GM19351 (cell line): ENCODE measurements around the gene WWOX.
A peak's percentile ranks its signal among the peaks of the same experiment; 100 is the strongest.
"Not testable (repeated sequence)": the region's sequence is repeated elsewhere in the genome, so short reads cannot be mapped to it uniquely, and the experiment has no call there.

Source experiments
- ATAC-seq: cut with Tn5 transposase; IDR thresholded peaks from one replicate; pipeline ENCODE4 v1.9.1; 2021; ENCODE audit warnings: mild to moderate bottlenecking, moderate library complexity; ENCODE audit not compliant: unreplicated experiment

WWOX gene

DNA sequence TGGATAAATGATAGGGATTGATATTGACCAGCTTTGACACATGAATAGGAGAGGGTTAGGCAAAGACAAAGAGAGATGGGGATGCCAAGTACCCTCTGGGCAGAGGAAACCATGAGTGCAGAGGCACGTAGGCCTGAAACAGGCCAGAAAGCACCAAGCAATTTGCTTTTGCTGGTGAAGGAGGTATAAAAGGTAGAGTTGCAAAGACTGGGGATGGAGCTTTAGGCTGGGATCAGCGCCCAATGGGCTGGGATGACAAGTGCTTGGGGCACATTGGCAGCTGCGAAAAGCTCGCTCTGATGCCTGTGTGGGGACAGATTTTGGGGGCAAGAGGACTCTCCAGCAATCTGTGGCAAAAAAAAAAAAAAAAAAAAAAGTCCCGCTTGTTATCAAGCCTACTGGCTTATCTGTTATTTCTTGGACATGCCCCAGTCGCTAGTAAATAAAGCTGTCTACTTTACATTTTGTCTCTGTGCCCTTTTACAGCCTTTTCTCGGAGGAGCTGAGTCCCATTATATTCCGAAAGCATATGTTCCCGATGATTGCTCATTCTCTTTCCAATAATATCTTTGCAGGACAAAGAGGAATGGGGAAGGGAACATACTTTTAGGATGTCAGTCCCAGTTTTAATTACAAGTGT, 922.7 kb downstream of the WWOX start:
- no peak for ATAC-seq

DNA sequence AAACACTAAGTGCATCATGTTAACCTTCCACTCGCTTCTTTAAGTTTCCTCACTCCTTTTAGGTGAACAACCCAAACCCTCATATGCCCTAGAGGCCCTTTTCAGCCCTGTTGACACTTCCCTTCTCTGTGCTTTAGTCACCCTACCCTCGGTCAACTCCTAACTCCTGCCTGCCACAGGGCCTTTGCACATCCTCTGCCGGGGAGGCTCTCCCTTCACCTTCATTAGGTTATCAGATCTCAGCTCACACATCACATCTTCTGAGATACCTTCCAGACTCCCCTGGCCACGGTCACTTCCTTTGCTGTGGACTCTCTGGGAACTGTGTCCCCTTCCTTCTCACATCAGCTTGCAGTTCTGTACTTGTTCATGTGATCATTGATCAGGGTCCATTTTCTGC, 926.7 kb downstream of the WWOX start:
- ATAC-seq: no peak

DNA sequence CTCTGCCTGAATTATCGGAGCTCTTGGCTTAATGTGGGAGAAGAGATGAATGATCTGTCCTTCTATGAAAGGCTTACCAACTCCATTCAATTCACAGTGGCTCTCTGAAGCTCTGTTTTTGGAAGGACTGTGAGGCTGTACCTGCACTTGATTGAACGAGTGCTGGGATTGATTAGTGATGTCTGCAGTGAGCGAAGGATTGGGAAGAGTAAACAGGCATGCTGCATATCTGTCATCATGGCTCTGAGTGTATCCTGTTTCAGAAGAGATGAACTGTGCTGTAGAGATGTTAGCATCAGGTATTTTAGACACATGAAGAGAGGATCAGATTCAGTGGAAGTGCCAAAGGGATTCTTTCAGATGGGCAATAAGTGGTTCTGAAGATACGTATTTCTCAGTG, 937.1 kb downstream of the WWOX start:
- ATAC-seq: no peak

DNA sequence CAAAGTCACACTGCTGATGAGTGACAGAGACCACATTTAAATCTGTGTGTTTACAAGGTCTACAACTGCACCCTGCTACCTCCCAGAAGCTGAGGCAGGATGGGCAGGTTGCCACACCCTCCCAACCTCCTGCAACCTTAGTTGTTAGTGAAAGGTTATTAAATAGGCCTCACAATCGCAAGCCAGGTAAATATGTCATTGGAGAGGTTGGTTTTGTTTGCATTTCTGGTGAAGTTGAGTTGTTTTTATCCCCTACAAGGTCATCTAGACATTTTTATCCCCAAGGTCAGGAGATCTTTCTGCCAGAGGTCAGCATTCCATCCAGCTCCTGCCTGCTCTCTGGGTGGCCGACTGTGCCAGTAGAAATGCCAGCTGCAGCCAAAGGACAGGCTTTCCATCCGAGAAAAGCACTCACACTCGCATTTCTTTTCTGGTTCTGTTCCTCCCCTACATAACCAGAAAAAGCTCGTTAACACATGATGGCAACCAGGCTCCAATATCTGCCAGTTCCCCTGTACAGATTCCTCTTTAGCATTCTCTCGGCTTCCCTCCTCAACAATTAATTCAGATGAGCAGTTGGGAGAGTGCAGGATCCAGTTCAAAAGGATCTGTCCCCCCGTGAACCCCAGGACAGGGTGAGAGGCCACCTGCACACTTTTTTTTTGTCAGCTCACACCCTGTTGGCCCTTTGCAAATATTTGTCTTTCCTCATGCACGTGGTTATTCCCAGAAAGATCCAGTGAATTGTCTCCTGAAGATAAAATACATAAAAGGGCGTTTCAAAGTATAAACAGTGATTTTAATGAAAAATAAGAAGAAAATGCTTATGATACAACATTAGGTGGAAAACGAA, 938.3 kb downstream of the WWOX start:
- no peak for ATAC-seq

DNA sequence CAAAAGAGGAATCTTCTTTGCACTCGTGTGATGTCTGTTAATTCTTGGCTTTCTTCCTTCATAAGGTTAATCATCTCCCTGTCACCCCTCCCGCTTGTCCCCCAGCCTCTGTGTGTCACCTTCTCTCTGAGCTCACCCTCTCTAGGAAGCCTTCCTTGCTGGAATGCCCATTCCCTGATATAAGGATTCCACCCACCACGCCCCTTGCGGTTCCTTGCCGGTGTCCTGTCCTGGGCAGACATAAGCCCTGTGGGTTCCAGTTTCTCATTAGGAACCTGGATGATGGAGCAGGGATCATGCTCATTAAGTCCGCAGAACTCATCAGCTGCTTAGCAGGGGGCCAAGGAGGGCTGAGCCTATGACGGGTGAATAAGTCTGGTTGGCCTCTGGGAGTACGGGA, 941.8 kb downstream of the WWOX start:
- no peak for ATAC-seq

DNA sequence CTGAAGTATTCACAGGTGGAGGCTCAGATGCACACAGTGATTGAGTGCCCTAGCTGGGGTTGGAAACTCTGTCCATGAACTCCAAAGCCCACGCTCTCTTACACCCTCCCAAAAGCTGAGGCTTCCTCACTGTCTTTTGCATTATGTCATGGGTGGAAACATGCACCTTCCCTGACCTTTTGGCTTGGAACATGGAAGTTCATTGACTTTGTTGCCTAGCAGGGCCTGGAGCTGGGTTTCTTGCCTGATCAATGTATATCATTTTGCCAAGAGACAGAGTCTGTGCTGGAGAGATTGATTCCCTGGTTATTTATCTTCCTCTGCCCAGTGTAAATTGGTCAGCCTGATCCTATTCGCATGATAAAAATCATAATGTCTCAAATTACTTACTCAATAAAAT, 942.7 kb downstream of the WWOX start:
- ATAC-seq: no peak

DNA sequence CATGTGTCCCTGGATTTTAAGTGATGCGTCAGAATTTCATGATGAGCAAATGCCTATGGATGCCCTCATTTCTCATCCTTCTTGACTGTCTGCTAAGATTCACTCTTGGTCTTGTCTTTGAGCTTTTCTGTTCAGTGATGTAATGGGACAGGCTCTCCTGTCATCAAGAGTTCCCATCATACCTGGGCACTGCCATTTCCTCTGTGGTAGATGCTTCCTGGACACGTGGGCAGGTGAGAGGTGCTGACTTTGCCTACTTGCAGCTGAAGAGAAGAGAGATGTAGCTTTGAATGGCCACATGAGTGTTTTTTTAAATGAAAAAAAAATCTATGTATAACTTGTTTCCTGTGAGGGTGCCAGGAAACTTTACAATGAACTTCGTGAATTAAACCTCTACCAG, 943.4 kb downstream of the WWOX start:
- no peak for ATAC-seq

DNA sequence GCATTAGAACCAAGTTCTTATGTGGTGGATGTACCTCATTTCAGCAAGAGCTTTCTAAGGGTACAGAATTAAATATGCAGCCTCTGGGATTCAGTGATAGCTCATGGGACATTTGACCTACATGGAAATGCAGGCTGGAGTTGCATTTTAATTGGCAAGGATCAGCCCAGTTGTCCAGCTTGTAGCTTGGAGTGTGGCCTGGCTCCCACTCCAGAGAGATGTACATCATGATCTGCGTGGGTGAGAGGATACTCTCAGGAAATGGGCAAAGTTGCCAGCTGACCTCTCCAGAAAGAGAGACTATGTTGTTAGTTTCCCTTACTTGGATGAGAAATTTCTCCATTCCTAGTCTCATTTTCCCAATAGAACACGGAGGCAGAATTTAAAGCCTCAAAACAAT, 945.7 kb downstream of the WWOX start:
- ATAC-seq: no peak

DNA sequence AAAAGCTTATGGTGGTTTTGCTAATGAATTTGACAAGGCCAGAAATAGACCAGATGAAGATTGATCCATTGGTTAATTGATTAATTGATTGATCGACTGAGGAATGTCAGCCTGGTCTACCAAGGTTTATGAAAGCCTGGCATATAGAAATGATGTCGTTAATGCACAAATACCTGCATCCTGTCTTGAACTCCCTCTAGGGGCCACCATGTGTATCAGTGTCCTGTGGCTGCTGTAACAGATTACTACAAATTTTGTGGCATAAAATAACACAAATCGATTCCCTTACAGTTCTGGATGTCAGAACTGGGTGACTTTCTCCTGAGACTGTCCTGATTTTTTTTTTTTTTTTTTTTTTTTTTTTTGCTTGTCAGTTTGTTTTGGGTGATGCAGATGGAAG, 947.9 kb downstream of the WWOX start:
- peak; percentile 66 for ATAC-seq

DNA sequence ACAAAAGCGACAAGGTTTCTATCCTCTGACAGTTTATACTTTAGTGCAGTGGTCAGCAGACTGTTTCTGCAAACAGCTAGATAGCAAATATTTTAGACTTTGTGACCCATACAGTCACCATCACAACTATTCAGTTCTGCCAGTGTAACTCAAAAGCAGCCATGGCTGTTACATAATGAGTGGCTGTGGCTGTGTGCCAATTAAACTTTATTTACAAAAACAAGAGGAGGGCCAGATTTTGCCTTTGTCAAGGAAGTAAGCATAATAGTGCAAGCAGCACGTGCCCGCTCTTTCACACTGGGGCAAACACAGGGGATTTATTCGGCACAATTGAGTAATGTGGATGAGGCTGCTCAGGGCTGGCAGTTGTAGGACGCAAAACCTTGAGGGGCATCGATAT, 949.6 kb downstream of the WWOX start:
- no peak for ATAC-seq

DNA sequence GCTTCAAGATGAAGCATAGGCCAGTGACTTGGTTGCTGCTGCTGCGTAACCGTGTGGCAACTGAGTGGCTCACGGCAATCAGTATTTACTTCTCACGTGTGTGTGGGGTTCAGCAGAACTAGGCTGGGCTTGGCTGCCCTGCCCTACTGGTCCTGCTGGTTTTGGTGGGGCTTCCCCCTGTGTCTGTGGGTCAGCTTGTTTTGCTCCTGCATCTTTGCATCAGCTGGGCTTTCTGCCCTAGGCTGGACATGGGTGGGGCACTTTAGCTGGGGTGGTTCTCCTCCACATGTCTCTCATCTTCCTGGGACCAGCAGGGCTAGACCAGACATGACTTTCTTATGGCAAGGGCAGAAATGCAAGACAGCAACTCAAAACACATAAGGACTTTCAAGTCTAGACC, 950.6 kb downstream of the WWOX start:
- ATAC-seq: no peak

DNA sequence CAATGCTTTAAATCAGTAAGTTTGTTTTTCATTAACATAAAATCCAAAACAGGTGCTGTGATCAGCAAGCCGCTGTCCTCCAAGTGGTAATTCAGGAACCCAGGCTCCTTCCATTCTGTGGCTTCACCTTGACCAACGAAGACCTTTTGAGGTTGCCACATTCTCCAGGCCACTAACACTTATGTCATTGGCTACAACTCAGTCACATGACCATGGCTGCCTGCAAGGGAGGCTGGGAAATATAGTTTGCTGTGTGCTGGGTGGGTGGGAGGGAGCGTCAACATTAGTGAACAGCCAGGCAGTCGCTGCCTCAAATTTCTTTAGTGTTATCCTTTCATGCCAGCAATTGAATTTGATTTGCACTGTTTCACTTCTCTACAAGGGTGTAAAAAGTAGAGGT, 951.9 kb downstream of the WWOX start:
- ATAC-seq: no peak

DNA sequence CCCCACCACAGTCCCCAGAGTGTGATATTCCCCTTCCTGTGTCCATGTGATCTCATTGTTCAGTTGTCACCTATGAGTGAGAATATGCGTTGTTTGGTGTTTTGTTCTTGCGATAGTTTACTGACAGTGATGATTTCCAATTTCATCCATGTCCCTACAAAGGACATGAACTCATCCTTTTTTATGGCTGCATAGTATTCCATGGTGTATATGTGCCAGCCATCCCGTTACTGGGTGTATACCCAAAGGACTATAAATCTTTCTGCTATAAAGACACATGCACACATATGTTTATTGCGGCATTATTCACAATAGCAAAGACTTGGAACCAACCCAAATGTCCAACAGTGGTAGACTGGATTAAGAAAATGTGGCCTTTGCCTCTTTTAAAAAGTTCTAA, 952.7 kb downstream of the WWOX start:
- not testable (repeated sequence) for ATAC-seq

DNA sequence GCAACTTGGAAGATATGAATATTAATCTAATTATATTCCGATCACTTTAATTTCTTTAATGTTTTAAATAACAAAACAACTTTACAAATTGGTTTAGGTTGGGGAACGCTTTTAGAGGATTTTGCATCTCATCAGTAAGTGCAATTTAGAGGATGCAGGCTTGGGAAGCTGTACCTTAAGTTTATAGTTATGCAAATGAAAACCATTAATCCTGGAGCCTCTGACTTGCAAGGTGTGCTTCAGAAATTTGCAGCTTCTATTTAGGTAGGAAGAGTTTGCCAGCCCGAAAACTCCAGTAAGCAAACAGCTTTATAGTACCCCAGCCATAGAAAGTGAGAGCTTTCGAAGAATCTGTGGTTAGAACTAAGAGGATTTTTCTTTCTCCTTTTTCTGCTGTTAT, 954.1 kb downstream of the WWOX start:
- no peak for ATAC-seq

DNA sequence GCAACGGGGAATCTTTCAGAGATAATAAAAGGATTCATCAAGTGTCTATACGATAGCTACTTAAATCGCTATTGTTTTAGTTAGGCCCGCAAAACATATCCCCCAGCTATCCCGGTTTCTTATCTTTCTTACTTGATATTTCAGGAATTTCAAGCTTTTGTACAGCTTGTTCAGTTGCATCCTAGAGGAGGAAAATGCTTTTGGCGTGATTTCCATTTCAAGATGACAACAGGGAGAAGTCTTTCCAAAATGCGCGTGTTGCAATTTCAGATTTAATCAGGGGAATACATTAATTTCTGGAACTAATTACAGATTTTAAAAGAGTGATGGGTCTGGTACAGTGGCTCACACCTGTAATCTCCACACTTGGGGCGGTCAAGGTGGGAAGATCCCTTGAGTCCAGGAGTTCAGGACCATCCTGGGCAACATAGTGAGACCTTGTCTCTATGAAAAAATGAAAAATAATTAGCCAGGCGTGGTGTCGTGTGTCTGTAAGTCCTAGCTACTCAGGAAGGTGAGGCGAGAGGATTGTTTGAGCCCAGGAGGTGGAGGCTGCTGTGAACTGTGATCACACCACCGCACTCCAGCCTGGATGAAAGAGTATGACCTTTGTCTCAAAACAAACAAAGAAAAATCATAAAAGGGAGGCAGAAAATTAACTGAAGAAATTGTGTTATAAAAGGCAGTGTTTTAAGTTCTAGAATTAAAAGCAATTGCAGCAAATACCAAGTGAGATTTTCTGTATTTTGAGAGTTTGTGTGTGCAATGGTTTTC, 954.9 kb downstream of the WWOX start:
- ATAC-seq: no peak

DNA sequence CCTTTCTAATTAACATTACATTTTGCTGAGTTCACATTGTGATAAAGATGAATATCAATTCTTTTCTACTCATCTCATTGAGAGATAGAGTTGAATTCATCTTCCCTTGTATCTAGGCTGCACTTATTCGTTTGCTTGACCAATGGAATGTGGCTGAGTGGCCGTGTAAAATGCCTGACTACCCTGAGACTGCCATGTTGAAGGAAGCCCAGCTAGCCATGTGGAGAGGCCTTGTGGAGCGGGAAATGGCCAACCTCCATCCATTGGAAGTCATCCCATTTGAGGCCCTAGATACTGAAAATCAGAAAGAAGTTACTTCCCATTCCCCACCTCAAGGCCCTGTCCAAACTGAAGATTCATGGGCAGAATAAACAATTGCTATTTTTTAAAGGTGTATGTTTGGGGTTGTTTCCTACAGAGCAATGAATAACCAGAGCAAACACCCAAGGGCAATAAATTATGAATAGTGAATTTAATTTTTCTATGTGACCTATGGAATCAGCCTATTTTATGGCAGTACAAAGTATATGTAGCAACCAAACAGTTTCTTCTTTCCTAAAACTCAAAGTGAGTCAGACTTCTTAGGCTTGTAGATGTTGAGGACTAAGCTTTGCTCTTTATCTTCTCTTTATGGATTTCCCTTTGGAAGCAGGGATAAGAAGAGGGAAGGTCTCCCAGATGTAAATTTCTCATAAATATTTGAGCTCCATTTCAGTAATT, 956.0 kb downstream of the WWOX start:
- ATAC-seq: no peak

DNA sequence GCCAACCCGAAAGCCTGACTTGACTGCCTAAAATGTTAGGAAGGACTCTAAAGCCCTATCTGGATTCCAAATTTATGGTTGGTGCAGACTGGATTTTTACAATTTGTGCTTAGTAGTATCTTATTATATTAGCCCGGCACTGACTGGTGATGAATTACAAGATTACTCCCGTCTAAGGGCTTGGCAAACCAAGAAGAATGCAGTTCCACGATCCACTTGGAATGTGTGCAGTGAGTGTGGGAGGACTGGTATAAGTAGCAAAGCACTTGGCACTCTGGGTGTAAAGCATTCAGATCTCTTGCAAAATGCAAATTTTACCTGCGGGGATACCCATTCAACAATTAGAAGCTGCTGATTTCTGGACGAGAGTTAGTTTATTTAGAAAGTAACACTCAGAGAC, 961.7 kb downstream of the WWOX start:
- no peak for ATAC-seq

DNA sequence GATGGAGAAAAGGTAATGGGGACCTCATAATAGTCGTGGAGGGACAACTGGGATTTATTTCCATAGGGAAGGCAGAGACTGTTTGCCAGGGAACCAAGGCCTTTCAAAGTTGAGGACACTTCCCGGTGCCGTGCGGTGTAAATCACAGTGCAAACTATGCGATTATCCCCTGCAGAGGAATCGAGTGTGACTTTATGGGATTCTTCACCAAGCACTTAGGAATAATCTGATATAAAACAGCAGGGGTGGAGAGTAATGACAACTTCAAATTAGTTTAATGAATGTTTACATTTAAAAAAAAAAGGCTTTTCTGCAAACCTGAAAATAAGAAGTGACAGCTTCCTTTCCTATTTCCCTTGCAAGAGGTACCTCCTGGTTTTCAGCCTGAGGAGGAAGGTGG, 962.9 kb downstream of the WWOX start:
- no peak for ATAC-seq

DNA sequence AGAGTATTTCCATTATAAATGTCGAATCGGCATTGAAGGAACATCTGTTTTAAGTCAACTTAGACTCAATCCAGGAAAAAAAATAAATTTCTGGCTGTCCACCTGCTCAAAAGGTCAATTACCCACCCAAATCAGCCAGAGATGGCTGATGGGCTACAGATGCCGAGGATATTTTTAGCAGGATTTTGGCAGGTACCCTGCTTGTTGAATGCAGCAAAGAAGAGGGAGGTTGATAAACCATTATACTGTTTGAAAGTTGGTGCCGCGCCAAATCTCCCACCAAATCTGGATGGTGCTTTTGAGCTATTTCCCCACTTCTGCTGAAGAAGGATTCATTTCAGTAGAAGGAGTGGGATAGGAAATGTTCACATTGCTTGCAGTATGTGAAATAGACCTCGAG, 963.4 kb downstream of the WWOX start:
- no peak for ATAC-seq

DNA sequence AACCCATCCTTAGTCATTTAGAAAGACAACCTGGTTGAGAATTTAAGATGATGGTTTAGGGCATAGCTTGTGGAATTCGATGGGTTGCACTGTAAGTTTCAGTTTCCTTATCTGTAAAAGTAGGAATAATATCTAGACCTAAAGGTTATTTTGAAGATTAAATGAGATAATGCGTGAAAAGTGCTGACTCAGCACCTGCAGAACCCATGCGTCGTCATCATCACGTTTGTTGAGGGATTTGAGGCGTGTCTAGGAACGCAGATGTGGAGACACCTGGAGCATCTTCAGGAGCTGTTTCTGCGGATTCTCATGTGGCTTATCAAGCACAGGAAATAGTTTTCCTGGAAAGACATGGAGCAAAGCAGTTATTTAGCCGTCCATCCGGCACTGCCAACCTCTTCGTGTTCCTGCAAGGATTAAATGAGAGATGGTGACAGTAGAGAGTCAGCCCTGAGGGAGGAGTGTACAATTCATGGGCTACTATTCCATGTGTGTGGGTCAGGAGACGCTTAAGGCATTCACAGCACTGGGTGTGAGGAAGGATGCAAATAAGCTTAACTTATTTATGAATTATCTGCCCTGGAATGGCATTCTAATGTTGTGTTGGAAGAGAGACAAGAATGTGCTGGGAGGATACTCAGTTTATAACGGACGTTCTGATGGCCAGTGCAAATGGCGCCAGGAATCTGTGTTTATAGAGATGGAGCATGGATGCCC, 965.0 kb downstream of the WWOX start:
- ATAC-seq: no peak

DNA sequence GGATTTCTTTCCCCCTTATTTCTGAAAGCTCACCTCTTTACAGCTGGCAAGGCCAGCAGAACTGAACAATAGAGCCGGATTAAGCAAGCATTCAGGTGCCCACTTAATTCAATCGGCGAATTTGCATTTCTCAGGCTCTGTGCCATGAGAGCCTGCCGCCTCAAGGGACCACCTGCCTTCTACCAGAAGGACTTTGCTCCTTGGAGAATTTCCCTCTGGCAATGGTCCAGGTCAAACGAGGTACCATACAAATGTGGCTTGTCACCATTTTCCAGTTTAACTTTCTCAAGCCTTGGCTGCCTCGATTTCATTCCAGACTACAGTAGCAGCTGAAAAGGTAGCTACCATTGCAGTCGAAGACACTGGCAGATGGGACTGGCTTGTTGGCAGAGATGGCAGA, 967.1 kb downstream of the WWOX start:
- ATAC-seq: no peak
